NT2/D1 (cell line): ENCODE data around the gene PLXNB2.

ENCODE experiments used
- YY1 ChIP-seq: IDR thresholded peaks from 2 replicates; pipeline ENCODE4 v1.6.1; 2011; ENCODE audit not compliant: insufficient read length, insufficient read depth
- ZNF274 ChIP-seq: IDR thresholded peaks from 2 replicates; pipeline ENCODE4 v1.6.1; 2011; ENCODE audit warnings: mild to moderate bottlenecking, low read depth, low read length

- TF ChIP-seq YY1: no peak
- no peak for TF ChIP-seq ZNF274
Measured at GRCh38 chr22:50283821-50284220, 23.6 kb downstream of the PLXNB2 start.
